ENCODE measurements around the gene PRAC1. TPM values are rescaled to one million over a fixed set of nuclear protein-coding genes. Genes with fewer than 3 reads are reported as not detected.

Gene PRAC1
- total RNA-seq, 1 experiment from 2014 or later: not detected

- no peak for DNase-seq (ENCODE audit: low read depth)
Measured at GRCh38 chr17:48704361-48705248, 17.7 kb downstream of the PRAC1 start.

DNA sequence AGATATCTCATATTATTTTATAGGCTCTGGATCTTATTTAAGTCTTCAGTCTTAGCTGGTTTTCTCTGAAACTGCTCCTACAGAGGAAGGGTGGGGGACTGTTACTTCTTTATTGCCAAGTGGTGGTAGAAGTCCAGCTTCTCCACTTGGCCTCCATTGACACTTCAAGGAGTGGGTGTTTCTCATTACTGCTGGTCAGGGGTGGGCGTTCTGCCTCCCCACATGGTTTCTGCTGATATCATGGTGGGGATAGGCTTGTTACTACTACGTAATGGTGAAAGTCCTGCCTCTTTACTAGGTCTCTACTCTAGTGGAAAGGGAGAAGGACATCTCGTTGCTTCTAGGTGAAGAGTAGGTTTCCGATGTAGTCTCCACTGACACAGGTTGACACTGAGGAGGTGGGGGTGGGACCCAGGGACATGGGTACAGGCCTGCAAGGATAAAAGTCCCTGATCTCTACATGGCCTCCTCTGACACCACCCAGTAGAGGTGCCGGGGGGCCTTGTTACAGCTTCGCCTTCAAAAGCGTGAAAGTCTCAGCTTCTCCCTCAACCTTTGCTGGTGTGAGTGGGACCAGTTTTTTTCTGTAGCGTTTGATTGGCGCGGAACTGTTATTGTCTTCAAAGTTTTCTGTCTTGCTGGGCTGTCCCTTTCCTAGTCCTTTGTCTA is 20.3 kb downstream of the PRAC1 start:
- DNase-seq (ENCODE audit: low read depth): no peak

GRCh38 chr17:48693178-48693577 is 29.1 kb downstream of the PRAC1 start:
- no peak for DNase-seq (ENCODE audit: low read depth)

GRCh38 chr17:48692049-48692448 is 30.3 kb downstream of the PRAC1 start:
- no peak for DNase-seq (ENCODE audit: low read depth)

DNA sequence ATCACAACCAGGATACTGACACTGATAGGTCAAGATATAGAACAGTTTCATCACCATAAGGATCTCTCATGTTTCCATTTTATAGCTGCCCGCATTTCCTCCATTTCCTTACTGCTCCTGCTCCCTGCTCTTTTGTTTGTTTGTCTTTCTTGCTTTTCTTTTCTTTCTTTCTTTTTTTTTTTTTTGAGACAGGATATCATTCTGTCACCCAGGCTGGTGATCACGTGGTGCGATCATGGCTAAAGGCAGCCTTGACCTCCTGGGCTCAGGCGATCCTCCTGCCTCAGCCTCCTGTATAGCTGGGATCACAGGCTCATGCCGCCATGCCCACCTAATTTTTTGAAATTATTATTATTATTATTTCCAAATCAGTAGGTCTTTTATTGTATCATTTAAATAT is 31.7 kb downstream of the PRAC1 start:
- DNase-seq (ENCODE audit: low read depth): no peak

GRCh38 chr17:48681609-48682008 is 40.7 kb downstream of the PRAC1 start:
- no peak for DNase-seq (ENCODE audit: low read depth)

DNA sequence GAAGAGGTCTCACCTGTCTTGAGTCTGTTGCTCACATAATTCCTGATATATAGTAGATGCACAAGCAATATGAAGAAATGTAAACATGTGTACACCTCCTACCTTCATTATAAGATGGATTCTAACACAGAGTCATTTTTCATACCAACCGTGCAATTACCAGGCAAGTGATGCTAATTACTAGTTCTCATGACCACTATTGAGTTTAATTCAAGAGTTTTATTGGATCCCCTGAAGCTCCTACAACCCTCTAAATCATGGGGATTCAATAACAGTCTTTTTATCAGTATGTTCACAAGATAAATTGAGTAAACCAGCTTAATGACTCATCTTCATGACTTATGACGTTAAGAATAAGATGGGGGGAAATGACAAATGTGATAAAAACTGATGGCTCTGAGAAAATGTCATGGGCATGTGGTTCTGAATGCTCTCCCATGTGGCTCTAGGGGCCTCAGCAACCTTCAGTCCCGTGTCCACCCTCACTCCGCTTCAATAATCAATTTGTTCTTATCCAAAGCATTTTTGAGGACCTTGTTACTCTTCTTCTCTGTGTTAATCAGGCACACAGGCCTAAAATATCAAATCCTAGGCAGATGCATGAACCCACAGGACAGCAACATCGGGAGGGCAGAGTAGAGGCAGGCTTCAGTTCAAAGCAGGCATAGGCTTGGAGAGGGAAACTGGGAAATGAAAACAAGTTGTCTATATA is 42.8 kb downstream of the PRAC1 start:
- no peak for DNase-seq (ENCODE audit: low read depth)

- peak; percentile 54 for DNase-seq (ENCODE audit: low read depth)
Measured at GRCh38 chr17:48678141-48678971, 44.0 kb downstream of the PRAC1 start.

DNA sequence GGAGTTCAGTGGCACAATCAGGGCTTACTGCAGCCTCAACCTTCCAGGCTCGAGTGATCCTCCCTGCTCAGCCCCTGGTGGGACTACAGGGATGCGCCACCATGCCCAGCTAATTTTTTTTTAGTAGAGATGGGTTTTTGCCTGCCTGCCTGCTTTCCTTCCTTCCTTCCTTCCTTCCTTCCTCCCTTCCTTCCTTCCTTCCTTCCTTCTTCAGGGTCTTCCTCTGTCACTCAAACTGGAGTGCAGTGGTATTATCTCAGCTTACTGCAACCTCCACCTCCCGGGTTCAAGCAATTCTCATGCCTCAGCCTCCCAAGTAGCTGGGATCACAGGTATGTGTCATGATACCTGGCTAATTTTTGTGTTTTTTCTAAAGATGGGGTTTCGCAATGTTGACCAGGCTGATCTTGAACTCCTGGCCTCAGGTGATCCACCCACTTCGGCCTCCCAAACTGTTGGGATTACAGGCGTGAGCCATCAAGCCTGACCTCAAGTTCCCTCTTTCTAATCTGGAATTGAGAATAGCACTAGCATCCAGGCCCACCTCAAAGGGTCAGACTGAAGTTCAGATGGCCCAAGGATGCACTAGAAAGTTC is 45.3 kb downstream of the PRAC1 start:
- DNase-seq (ENCODE audit: low read depth): no peak

DNA sequence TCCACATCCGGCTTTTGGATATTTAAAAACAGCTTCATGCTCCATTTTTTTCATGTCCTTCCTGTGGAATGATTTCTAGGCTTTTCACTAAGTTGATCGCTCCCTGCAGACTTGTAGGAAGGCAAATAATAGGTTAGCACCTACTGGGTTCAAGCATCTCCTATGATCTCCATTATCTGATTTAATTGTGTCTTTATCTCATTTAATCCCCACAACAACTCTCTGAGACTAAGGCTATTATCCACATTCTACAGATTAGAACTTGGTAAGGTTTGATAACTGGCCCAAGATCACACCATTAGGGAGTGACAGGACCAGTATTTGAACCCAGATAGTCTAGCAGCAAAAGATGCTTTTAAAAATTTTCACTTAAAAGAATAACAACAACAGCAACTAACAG is 50.0 kb downstream of the PRAC1 start:
- no peak for DNase-seq (ENCODE audit: low read depth)

Other genes with a start within 250 kb of the PRAC1 start
- not detected in 2 replicates for gene HOXB1, start 191.5 kb downstream of the PRAC1 start, total RNA-seq (2014; rRNA removed; shearing (Covaris generic))
- 11.9 and 15.1 TPM in 2 replicates for gene HOXB2, start 177.4 kb downstream of the PRAC1 start, total RNA-seq (2014; rRNA removed; shearing (Covaris generic))
- 1.6 and 1.7 TPM in 2 replicates for gene HOXB4, start 144.2 kb downstream of the PRAC1 start, total RNA-seq (2014; rRNA removed; shearing (Covaris generic))
- gene HOXB3, start 132.3 kb downstream of the PRAC1 start, total RNA-seq (2014; rRNA removed; shearing (Covaris generic)): 3.2 and 7.9 TPM in 2 replicates
- gene HOXB5, start 128.7 kb downstream of the PRAC1 start, total RNA-seq (2014; rRNA removed; shearing (Covaris generic)): 0.10 and 0.24 TPM in 2 replicates
- gene HOXB6, start 117.5 kb downstream of the PRAC1 start, total RNA-seq (2014; rRNA removed; shearing (Covaris generic)): 4.8 and 7.3 TPM in 2 replicates
- 24.9 and 26.1 TPM in 2 replicates for gene HOXB7, start 111.5 kb downstream of the PRAC1 start, total RNA-seq (2014; rRNA removed; shearing (Covaris generic))
- 0.24 and 0.49 TPM in 2 replicates for gene HOXB8, start 107.2 kb downstream of the PRAC1 start, total RNA-seq (2014; rRNA removed; shearing (Covaris generic))
- 2.3 and 4.1 TPM in 2 replicates for gene HOXB9, start 96.2 kb downstream of the PRAC1 start, total RNA-seq (2014; rRNA removed; shearing (Covaris generic))
- gene PRAC2, start 667 bp upstream of the PRAC1 start, total RNA-seq (2014; rRNA removed; shearing (Covaris generic)): 2.4 and 6.1 TPM in 2 replicates
- 4.7 and 5.4 TPM in 2 replicates for gene HOXB13, start 6.2 kb upstream of the PRAC1 start, total RNA-seq (2014; rRNA removed; shearing (Covaris generic))
- 0.39 and 0.60 TPM in 2 replicates for gene TTLL6, start 94.7 kb upstream of the PRAC1 start, total RNA-seq (2014; rRNA removed; shearing (Covaris generic))
- 39.8 and 48.8 TPM in 2 replicates for gene CALCOCO2, start 108.5 kb upstream of the PRAC1 start, total RNA-seq (2014; rRNA removed; shearing (Covaris generic))
- 181 and 198 TPM in 2 replicates for gene ATP5MC1, start 170.3 kb upstream of the PRAC1 start, total RNA-seq (2014; rRNA removed; shearing (Covaris generic))
- 47.9 and 56.8 TPM in 2 replicates for gene UBE2Z, start 185.9 kb upstream of the PRAC1 start, total RNA-seq (2014; rRNA removed; shearing (Covaris generic))
- gene SNF8, start 222.3 kb upstream of the PRAC1 start, total RNA-seq (2014; rRNA removed; shearing (Covaris generic)): 79.4 and 126 TPM in 2 replicates
- not detected in 2 replicates for gene GIP, start 246.1 kb upstream of the PRAC1 start, total RNA-seq (2014; rRNA removed; shearing (Covaris generic))

Data from RPMI7951 (cell line).